GM19328 (cell line): ENCODE results near the gene TSPAN18.

Experiments
- ATAC-seq: cut with Tn5 transposase; IDR thresholded peaks from one replicate; pipeline ENCODE4 v1.9.1; 2021; ENCODE audit warnings: mild to moderate bottlenecking, moderate library complexity; ENCODE audit not compliant: unreplicated experiment

TSPAN18 gene

DNA sequence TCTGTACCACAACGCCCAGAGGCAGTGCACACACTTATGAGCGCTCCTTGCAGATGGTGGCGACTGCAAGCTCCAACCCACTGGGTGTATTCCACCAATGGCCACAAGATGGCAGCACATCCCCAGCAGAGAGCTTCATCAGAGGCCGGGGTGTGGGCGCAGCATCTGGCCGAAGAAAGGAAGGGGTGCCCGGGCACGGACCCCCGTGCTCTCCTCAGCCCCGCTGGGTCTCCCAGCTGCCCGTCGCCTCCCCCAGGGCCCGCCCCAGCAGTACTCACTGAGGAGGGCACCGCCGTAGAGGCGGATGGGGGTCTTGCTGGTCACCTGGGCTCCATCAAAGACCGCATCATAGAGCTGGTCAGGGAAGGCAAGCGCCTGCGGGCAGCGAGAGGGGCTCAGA is 209.8 kb downstream of the TSPAN18 start:
- no peak for ATAC-seq

DNA sequence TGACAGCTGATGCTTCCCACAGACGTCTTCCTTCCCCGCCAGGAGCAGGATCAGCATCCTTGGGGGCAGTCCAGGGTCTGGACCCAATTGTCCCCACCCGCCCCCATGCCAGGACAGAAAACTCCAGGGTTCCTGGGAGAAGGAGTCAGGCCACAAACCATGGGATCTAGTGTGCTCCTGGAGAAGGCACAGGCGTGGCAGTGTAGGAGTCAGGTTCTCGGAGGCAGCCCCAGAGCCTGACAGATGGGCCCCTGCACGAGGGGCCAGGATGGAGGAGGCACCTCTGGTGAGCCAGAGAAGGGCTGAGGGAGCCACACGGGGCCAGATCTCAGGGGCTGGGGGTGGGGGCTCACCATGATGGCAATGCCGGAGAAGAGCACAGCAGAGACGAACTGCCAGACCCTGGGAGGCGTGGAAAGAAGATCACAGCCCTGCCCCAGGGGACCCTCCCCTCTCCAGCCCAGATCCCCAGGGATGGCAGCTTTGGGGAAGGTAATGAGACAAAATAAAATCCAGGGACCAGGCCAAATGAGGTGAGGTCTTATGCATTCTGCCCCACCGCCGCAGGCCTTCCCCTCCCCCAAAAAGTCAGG is 210.3 kb downstream of the TSPAN18 start:
- ATAC-seq: no peak

DNA sequence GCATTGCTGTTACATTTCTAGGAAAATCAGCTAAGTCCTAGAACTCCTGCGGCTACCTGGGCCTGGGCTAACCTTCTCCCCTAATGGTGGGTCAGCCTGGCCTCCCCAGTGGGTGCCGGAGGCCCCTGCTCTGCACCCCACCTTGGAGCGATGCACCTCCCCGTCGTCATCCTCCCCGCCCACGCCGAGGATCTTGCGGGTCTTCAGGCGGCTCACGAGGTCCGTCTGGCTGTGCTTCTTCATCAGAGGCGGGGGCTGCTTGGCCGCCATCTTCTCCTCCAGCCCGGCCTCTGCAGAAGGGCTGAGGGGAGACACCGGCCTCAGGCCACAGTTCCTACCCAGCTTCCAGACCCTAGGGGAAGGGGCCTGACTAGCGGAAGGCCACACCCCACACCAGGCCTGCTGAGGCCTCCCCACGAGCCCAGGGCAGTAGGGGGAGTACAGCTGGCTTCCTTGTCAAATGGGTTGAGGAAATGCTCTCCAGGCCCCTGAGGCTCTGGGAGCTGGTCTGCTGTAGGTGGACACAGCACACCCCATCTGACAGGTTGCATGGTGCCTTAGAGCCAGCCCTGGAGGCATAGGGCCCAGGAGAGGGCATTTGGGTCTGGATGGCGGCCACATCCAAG is 211.4 kb downstream of the TSPAN18 start:
- no peak for ATAC-seq

- no peak for ATAC-seq
These were observed 213.1 kb downstream of the TSPAN18 start for GRCh38 chr11:44939673-44940395.

DNA sequence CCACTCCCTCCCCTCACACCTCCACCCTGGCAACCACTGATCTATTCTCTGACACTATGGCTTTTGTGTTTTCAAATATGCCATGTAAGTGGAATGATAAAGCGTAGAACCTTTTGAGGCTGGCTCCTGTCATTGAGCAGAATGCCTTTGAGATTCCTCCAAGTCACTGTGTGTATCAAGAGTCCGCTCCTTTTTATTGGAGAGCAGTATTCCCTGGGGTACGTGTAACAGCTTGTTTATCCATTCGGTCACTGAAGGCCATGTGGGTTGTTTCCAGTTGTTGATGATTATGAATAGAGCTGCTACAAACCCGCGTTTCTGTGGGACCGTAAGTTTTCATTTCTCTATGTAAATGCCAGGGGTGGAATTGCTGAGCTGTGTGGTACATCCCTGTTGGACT is 213.6 kb downstream of the TSPAN18 start:
- no peak for ATAC-seq

GRCh38 chr11:44940835-44941234 is 214.1 kb downstream of the TSPAN18 start:
- ATAC-seq: no peak

DNA sequence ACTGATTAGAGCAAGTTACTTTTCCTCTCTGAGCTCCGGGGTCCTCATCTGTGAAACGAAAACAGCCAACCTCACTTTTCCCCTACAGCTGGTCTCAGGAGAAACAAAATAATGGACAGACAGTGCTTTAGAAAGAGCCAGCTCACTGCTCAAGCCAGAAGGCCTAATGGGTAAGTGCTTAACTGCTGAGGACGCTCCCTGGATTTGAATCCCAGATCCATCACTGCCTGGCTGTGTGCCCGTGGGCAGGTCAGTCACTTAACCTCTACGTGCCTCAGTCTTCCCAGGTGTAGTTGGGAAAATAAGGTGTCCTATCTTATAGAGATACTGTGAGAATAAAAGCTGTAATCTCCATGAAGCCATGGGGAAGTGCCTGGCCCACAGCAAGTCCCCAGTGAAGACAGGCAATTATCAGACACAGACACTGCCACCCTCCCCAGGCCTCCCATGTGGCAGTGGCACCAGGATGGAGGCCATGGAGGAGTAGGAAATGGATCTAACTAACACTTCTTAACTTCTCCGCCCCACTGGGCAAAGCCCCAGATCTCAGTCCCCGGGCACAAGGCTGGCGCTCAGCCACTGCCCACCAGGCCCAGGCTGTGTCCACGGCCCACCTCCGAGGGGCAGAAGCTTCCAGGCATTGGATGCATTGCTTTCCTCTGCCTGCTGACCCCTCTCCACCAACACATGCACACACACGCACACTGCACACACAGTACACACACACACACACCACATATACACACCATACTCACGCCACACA is 214.7 kb downstream of the TSPAN18 start:
- no peak for ATAC-seq

- no peak for ATAC-seq
These were observed 215.5 kb downstream of the TSPAN18 start for GRCh38 chr11:44942029-44942955.

DNA sequence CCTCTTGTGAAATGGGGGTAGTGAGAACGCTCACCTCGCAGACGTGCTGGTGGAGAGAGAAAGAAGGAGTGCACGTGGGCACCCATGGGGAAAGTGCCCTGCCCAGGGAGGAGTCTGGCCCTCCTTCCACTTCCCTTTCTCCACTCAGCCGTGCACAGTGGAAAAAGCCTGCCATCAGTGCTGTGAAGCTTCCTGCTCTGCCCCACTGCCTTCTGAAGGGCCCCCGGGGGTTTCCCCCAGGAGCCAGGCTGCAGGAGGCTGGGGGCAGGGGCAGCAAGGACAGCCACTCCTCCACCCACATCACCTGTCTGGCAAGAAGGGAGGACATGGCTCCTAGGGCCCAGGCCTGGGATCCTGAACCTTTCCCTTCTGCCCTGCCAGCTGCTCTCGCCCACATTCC is 216.4 kb downstream of the TSPAN18 start:
- no peak for ATAC-seq

GRCh38 chr11:44943696-44944095 is 216.9 kb downstream of the TSPAN18 start:
- ATAC-seq: no peak

- no peak for ATAC-seq
These were observed 217.6 kb downstream of the TSPAN18 start for GRCh38 chr11:44944181-44944852.

DNA sequence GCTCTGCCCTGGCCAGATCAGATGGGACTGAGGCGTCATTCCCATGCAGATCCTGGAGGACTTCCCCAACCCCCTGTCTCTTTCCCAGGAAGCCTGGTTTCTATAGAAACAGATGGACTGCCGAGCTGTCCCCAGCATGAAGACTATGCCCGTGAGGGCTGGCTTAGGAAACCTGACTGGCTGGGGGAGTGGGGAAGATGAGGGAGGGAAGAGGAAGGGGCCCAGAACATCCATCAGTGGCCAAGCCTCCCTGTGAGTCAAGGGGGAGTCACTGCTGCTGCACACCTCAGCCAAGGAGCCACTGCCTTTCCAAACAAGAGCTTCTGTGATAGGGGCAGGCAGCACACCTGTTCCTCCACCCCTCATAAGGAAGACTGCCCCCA is 218.1 kb downstream of the TSPAN18 start:
- ATAC-seq: no peak

GRCh38 chr11:44945666-44946065 is 218.9 kb downstream of the TSPAN18 start:
- no peak for ATAC-seq

DNA sequence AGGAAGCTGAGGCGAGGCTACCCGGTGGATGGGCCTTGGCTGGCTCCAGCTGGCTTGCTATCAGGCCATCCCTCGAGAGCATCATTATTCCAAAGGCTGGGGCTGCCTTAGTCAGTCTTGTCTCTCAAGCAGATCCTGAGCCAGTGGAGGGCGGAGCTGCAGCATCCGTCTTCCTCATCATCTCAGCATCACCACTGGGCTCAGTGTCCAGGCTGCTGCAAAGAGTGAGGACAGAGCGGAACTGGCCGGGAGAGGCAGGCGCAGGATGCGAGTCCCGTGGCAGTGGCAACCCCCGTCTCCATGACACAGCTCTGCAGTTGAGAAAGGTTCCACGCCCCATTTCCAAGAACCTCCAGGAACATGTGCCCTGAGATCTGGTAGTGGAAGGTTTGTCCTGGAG is 219.5 kb downstream of the TSPAN18 start:
- no peak for ATAC-seq

DNA sequence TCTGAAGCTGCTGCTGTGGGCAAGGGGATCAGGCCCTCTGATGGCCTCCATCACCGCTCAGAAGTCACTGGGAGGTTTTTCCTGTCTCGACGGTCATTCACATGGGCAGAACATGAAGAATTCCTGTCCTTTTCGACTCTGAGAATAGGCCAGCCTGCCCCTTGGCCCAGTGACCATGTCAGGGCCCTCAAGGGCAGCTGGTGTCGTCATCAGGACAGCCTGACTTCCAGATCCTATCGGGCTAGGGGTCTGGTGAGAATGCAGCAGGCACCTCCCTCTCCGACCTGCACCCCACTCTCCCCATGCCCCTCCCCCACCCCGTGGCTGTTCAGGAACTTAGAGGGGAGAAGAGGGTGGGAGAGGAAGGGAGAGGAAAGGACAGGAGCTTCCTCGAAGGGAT is 220.4 kb downstream of the TSPAN18 start:
- no peak for ATAC-seq

DNA sequence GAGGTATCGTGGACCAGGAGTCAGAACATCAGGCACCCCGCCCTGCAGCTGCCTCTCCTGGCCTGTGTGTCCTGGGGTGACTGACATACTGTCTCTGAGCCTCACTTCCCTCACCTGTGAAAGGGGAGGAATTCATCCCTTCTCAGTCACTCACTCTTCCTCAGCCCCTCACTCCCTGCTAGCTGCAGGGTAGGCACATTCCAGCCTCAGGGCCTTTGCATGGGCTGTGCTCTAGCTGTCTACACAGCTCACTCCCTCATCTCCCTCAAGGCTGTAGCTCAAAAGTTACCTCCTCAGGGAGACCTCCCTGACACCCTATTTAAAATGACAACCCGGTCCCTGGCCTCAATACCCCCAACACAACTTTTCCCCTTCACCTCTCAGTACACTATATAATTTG is 221.4 kb downstream of the TSPAN18 start:
- no peak for ATAC-seq

DNA sequence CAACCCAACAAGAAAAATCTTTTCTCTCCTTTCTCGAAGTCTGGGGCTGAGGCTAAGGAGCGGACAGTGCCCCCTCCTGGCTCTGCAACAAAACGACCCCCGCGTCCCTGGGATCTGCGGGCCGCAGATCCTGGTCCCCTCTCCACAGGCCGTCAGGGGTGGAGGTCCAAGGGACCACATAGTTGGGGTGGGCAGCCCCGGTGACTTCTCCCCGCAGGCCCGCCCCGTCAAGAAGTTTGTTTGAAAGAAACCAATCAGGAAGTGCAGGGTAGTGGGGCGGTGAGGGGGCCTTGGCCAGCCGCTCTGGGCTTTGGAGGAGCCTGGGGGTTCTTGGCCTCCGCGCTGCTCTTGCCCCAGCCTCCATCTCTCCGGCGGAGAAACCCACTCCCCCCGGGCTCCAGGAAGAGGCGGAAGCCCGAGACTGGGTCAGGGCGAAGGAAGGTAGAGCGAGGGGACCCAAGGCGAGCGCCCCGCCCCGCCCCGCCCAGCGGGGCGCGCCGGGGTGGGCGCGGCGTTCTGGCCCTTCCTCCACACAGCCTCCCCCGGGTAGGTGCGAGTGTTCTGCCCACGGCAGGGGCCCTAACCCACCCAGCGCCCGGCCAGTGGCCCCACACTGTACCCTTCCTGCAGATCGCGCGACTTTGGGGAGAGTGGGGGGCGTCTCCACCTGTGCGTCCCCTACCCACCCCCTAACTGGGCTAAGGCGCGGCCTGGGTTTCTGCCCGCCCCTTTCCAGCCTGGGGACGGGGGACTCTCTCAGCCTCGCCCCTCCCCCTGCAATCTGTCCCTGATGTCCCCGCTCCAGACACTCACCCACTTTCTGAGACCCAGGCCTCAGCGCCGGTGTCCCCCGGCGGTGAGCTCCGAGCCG is 222.6 kb downstream of the TSPAN18 start:
- no peak for ATAC-seq

- no peak for ATAC-seq
These were observed 223.4 kb downstream of the TSPAN18 start for GRCh38 chr11:44950031-44950624.
